ENCODE results near the gene SOX18.
A peak's percentile ranks its signal among the peaks of the same experiment; 100 is the strongest.

The SOX18 gene

GRCh38 chr20:64080013-64080812, 30.8 kb upstream of the SOX18 start, which contains the start of gene OPRL1:
Gene OPRL1 (plus strand): TSS chr20:64080082. CDS start chr20:64092721, 12,639 bp downstream.
- DNase-seq: peak; percentile 71

- peak; percentile 87 for DNase-seq
These were observed 30.0 kb upstream of the SOX18 start, which contains the start of gene RGS19 for GRCh38 chr20:64079273-64080012. Gene RGS19 (minus strand): TSS chr20:64079518. CDS start chr20:64076886, 2,632 bp downstream.

GRCh38 chr20:64078934-64079272, 29.5 kb upstream of the SOX18 start:
- no peak for DNase-seq

GRCh38 chr20:64077876-64078551, 28.6 kb upstream of the SOX18 start:
- DNase-seq: no peak

- no peak for DNase-seq
These were observed 28.1 kb upstream of the SOX18 start for GRCh38 chr20:64077541-64077875.

GRCh38 chr20:64077094-64077493, 27.7 kb upstream of the SOX18 start:
- DNase-seq: no peak

- DNase-seq: no peak
These were observed 26.9 kb upstream of the SOX18 start for GRCh38 chr20:64076061-64076997.

GRCh38 chr20:64075556-64075955, 26.1 kb upstream of the SOX18 start:
- no peak for DNase-seq

GRCh38 chr20:64074963-64075362, 25.5 kb upstream of the SOX18 start:
- DNase-seq: no peak

- DNase-seq: no peak
These were observed 24.8 kb upstream of the SOX18 start for GRCh38 chr20:64074184-64074789.

- no peak for DNase-seq
These were observed 24.2 kb upstream of the SOX18 start for GRCh38 chr20:64073476-64074183.

GRCh38 chr20:64072498-64073063, 23.1 kb upstream of the SOX18 start:
- no peak for DNase-seq

GRCh38 chr20:64071341-64072332, 22.2 kb upstream of the SOX18 start:
- no peak for DNase-seq

GRCh38 chr20:64070244-64070993, 21.0 kb upstream of the SOX18 start:
- DNase-seq: no peak

GRCh38 chr20:64069614-64070243, 20.3 kb upstream of the SOX18 start:
- DNase-seq: peak; percentile 65

- DNase-seq: no peak
These were observed 19.8 kb upstream of the SOX18 start for GRCh38 chr20:64069209-64069613.

- no peak for DNase-seq
These were observed 19.2 kb upstream of the SOX18 start for GRCh38 chr20:64068386-64069208.
